ENCODE measurements around the gene RDM1. TPM values are rescaled to one million over a fixed set of nuclear protein-coding genes. Genes with fewer than 3 reads are reported as not detected.
A peak's percentile ranks its signal among the peaks of the same experiment; 100 is the strongest.
"Not testable (repeated sequence)": the region's sequence is repeated elsewhere in the genome, so short reads cannot be mapped to it uniquely, and the experiment has no call there.

The RDM1 gene
- total RNA-seq, 1 experiment from 2014 or later: not detected

- Histone ChIP-seq H3K27ac (no peak overlapping the region), H3K27me3 (0 out of 2 replicates have a peak, but pooled peaks cover 10% of the 10 kb centered on the region), H3K4me1 (0 out of 2 replicates have a peak, but pooled peaks cover 2% of the 10 kb centered on the region), H3K4me3 (no peak overlapping the region), H3K36me3 (no peaks in the 10 kb centered on the region), H3K9me3 (replicated peaks) (no peaks in the 10 kb centered on the region)
- DNase-seq: peak; percentile 42 to 71
Measured at GRCh38 chr17:35947156-35947585, 16.6 kb upstream of the RDM1 start.

DNA sequence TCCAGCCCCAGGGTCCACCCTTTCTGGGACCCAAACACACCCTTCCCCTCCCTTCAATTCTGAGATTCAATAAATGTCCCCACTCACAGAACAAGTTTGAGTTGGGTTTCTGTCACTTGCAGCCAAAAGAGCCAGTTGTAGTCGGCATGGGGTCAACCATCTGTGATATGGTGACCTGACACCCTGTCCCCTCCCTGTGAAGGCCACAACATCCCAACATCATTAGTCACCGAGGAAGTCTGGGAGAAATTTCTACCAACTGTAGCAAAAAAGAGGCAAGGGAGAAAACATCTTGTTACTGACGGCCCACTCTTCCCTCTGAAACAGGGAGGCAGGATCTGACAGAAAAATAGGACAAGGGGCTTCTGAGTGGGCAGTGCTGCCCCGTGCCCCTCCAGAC, 13.6 kb upstream of the RDM1 start:
- DNase-seq: no peak
- Histone ChIP-seq H3K9me3 (replicated peaks) (no peaks in the 10 kb centered on the region), H3K27ac (no peak overlapping the region)

DNA sequence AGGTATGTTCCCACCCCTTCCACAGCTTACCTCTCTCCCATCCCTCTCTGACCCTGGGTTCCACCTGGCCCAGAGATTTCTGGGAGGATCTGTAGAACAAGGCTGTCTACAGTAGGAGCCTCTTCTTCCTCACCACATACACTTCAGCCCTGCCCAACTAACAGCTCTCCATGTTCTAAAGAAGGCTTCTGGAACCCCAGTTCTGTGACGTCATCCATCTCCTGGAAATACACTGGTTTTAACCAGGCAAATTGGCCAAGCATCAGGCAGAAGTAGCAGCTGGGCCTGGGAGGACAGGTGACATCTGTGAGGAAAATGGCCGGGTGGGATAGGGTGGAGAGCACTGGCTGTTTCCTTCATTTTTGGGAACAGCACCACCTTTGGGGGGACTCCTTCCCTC, 13.0 kb upstream of the RDM1 start, which contains the start of gene LYZL6:
Gene LYZL6 (minus strand): TSS at position 177 of the 400 bp plus-strand sequence. CDS start 4,357 bp downstream, outside the sequence.
- 0 out of 2 replicates have a peak, but pooled peaks cover 3% of the 10 kb centered on the region for H3K27me3 ChIP-seq
- no peak for DNase-seq
- no peak within 1 kb of the TSS for H3K27ac ChIP-seq
- no peaks in the 10 kb centered on the region for H3K36me3 ChIP-seq
- no peaks in the 10 kb centered on the region for H3K9me3 ChIP-seq (replicated peaks)
- no peak within 1 kb of the TSS for H3K4me3 ChIP-seq
- H3K4me1 ChIP-seq: 0 out of 2 replicates have a peak, but pooled peaks cover 2% of the 10 kb centered on the region

More for the DNA sequence above, 13.6 kb upstream of the RDM1 start:
- Histone ChIP-seq H3K36me3 (no peaks in the 10 kb centered on the region), H3K4me3 (no peak overlapping the region), H3K27me3 (0 out of 2 replicates have a peak, but pooled peaks cover 3% of the 10 kb centered on the region), H3K4me1 (0 out of 2 replicates have a peak, but pooled peaks cover 2% of the 10 kb centered on the region)

DNA sequence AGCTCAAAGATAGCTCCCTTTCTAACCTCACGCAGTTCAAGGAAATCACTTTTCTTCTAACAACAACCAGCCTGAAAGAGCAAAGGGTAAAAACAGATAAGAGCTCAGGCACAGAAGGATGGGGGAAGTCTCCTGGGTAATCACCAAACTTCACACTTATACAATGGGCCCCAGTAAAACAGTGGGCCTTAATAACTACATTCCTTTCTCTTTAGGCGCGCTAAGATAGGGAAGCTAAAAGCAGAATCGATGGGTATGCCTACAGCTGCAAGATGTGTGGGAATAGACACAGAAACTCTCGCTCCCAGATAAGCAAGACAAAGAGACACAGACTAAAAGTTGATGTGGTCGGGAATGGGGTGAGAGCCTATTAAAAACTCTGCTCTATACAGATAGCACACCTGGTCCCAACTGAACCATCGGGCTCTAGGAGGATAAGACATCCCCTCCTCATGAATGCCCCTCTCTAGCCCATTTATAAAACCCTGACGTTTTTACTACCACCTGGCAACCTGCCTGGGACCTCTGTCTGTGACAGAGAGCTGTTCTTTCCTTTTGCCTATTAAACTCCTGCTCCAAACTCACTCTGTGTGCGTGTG, 12.1 kb upstream of the RDM1 start:
- no peaks in the 10 kb centered on the region for H3K9me3 ChIP-seq (replicated peaks)
- H3K27ac ChIP-seq: no peak overlapping the region

DNA sequence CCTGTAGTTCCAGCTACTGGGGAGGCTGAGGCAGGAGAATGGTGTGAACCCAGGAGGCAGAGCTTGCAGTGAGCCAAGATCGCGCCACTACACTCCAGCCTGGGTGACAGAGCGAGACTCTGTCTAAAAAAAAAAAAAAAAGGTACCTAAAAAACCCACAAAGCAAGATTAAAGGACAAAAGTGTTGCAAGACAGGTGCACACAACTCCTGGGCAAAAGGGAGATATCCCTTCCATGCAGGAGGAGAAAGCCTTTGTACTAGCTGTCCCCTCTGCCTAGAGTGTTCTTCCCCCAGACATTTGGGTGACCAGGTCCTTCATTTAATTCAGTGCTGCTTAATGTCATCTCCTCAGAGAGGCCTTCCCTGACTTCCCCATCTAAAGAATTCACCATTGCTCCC, 7.9 kb upstream of the RDM1 start:
- not testable (repeated sequence) for H3K36me3 ChIP-seq; H3K27me3 ChIP-seq; H3K4me1 ChIP-seq; H3K9me3 ChIP-seq (replicated peaks); H3K4me3 ChIP-seq; DNase-seq; H3K27ac ChIP-seq

More for the DNA sequence above, 12.1 kb upstream of the RDM1 start:
- Histone ChIP-seq H3K4me1 (0 out of 2 replicates have a peak, but pooled peaks cover 2% of the 10 kb centered on the region), H3K4me3 (no peak overlapping the region), H3K36me3 (no peaks in the 10 kb centered on the region), H3K27me3 (0 out of 2 replicates have a peak, but pooled peaks cover 3% of the 10 kb centered on the region)
- no peak for DNase-seq

GRCh38 chr17:35936063-35936462, 5.5 kb upstream of the RDM1 start:
- Histone ChIP-seq H3K4me1 (no peaks in the 10 kb centered on the region), H3K9me3 (replicated peaks) (no peaks in the 10 kb centered on the region), H3K27me3 (0 out of 2 replicates have a peak, but pooled peaks cover 18% of the 10 kb centered on the region), H3K27ac (no peak overlapping the region), H3K4me3 (no peak overlapping the region), H3K36me3 (no peaks in the 10 kb centered on the region)
- DNase-seq: peak in 1 of 2 experiments; percentile 22

DNA sequence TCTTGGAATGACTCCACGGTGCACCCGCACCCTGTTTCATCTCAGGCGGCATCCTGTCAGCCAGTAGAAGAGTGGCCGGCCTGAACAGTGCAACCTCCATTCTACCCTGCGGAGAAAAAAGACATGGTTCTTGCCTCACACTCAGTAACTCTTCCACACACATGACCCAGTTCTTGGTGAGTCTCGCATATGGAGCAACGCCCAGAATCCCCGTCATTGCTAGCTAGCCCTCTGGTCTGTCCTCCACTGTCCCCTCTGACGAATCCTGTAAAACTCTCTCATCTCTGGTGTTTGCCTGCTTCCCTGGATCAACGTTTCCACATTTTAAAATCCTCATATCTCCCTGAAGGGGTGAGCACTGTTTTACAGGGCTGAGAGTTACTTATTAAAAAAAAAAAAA, 4.2 kb upstream of the RDM1 start:
- H3K9me3 ChIP-seq (replicated peaks): no peaks in the 10 kb centered on the region
- H3K27ac ChIP-seq: no peak overlapping the region
- no peaks in the 10 kb centered on the region for H3K4me1 ChIP-seq
- peaks cover 18% of the 10 kb centered on the region; the same call in 1 of the 2 replicates for H3K27me3 ChIP-seq
- DNase-seq: no peak
- H3K36me3 ChIP-seq: no peaks in the 10 kb centered on the region
- no peak overlapping the region for H3K4me3 ChIP-seq

DNA sequence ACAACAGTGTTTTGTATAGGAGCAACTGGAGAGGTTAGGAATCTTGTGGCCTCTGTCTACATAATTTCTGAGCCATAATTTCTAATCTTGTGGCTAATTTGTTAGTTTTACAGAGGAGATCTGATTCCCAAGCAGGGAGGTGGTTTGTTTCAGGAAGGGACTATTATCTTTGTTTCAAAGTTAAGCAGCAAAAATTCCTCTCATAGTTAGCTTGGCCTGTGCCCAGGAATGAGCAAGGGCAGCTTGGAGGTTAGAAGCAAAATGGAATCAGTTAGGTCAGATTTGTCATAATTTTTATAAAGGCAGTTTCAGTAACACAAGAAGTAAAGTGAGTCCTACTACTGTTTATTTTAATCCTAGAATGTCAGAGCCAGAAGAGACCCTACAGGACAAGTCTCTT, 2.0 kb upstream of the RDM1 start:
- Histone ChIP-seq H3K36me3 (no peaks in the 10 kb centered on the region), H3K27ac (no peak overlapping the region), H3K27me3 (peaks cover 20% of the 10 kb centered on the region; the same call in 1 of the 2 replicates), H3K9me3 (replicated peaks) (no peaks in the 10 kb centered on the region), H3K4me3 (no peak overlapping the region), H3K4me1 (no peaks in the 10 kb centered on the region)
- DNase-seq: no peak

DNA sequence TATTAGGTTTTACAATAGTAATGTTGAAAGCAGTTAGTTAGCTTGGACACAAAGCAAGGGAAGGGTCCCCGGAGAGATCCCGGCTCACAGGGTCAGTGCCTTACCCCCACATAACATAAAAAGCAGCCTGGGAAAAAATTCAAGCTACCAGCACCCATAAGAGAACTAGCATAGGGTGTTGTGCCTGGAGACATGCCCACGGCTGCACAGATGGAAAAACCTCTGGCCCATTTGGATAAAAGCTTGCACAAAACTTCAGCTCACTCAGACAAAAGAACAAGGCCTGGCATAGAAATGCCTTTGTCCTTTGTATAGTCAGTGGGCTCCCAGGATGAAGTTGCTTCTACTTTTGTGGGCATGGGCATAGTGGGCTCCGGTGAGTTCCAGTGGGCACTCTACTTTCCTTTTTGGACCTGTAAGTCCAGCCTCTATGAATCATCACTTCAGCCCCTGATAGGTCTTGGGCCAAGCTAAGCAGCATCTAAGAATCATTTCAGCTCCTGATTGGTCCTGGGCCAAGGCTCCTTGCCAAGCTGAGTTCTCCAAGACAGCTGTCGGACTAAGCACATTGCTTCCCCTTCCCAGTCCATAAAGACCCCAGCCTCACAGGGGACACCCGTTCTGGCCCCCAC, 1.3 kb upstream of the RDM1 start:
- no peak overlapping the region for H3K27ac ChIP-seq
- no peak overlapping the region for H3K4me3 ChIP-seq
- no peaks in the 10 kb centered on the region for H3K4me1 ChIP-seq
- DNase-seq: no peak
- H3K9me3 ChIP-seq (replicated peaks): no peaks in the 10 kb centered on the region
- no peaks in the 10 kb centered on the region for H3K36me3 ChIP-seq
- H3K27me3 ChIP-seq: peaks cover 19% of the 10 kb centered on the region; the same call in 1 of the 2 replicates

DNA sequence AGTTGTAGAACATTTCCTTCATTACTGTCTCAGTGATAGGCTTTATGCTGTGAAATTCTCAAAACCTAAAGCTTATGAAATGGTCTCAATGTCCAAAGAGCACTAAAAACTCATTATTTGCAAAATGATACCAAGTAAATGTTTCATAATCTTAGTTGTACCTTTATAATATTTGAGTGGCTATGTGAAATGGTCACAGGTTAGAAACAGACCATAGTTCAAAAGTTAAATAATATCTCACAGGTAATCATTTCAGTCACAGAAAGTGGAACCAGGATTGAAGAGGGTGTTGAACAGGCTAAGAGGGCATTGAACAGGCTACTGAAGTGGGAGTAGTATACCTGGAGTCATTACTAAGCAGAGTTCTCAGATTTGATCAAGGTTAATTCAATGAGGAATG, 2.9 kb downstream of the RDM1 start:
- Histone ChIP-seq H3K4me1 (no peaks in the 10 kb centered on the region), H3K27ac (no peak overlapping the region), H3K36me3 (no peaks in the 10 kb centered on the region), H3K4me3 (no peak overlapping the region), H3K9me3 (replicated peaks) (no peaks in the 10 kb centered on the region), H3K27me3 (peaks cover 17% of the 10 kb centered on the region; the same call in 1 of the 2 replicates)
- DNase-seq: no peak

- no peaks in the 10 kb centered on the region for H3K36me3 ChIP-seq
- H3K9me3 ChIP-seq (replicated peaks): no peaks in the 10 kb centered on the region
- H3K27ac ChIP-seq: no peak overlapping the region
- peaks cover 3% of the 10 kb centered on the region; the same call in 1 of the 2 replicates for H3K27me3 ChIP-seq
- no peak overlapping the region for H3K4me3 ChIP-seq
- no peak for DNase-seq
- no peaks in the 10 kb centered on the region for H3K4me1 ChIP-seq
Measured at GRCh38 chr17:35923609-35924114, 6.9 kb downstream of the RDM1 start.

DNA sequence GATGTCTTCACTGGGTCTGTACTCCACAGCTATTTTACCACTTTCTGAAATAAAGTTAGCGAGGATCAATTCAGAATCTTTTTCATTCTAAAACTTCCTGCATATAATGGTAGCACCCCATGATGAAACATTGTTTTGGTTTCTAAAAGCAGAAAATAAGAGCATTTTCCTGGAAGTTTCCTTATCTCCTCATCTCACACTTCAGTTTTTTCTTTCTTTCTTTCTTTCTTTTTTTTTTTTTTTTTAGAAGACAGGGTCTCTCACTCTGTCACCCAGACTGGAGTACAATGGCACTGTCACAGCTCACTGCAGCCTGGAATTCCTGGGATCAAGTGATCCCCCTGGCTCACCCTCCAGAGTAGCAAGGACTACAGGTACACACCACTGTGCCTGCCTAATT, 10.3 kb downstream of the RDM1 start:
- H3K4me3 ChIP-seq: no peak overlapping the region
- peaks cover 9% of the 10 kb centered on the region for H3K27me3 ChIP-seq
- H3K36me3 ChIP-seq: no peaks in the 10 kb centered on the region
- DNase-seq: no peak
- H3K27ac ChIP-seq: no peak overlapping the region
- no peaks in the 10 kb centered on the region for H3K4me1 ChIP-seq
- H3K9me3 ChIP-seq (replicated peaks): no peaks in the 10 kb centered on the region

DNA sequence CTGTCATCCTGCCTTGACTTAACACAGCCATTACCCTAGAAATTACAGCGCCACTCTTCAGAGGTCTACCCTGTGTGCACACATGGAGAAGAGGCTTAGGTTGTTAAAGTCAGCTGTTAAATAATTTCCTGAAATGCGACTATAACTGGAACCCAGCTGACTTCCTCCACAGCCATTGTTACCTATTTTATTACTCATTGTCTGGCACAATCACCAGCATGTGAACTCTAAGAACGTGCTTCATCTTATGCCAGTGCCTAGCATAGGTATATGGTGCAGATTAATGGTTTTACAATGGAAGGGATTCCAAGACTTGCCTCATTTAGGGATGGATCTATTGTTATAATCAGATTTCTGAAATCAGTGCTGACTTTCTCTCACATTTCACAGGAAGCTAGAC, 11.9 kb downstream of the RDM1 start:
- Histone ChIP-seq H3K4me3 (no peak overlapping the region), H3K9me3 (replicated peaks) (no peaks in the 10 kb centered on the region), H3K4me1 (no peaks in the 10 kb centered on the region), H3K36me3 (no peaks in the 10 kb centered on the region), H3K27me3 (peaks cover 9% of the 10 kb centered on the region), H3K27ac (no peak overlapping the region)
- no peak for DNase-seq

GRCh38 chr17:35917519-35918213, 12.9 kb downstream of the RDM1 start:
- DNase-seq: no peak
- H3K4me3 ChIP-seq: no peak overlapping the region
- H3K27ac ChIP-seq: no peak overlapping the region
- H3K9me3 ChIP-seq (replicated peaks): no peaks in the 10 kb centered on the region
- no peaks in the 10 kb centered on the region for H3K36me3 ChIP-seq
- H3K4me1 ChIP-seq: no peaks in the 10 kb centered on the region
- H3K27me3 ChIP-seq: peaks cover 9% of the 10 kb centered on the region
